BLaER1 (cell line): ENCODE data around the gene CFB.
"Not testable (repeated sequence)": the region's sequence is repeated elsewhere in the genome, so short reads cannot be mapped to it uniquely, and the experiment has no call there.

ENCODE experiments used
- H3K27ac ChIP-seq: shearing (Covaris generic); formaldehyde crosslinking; 2 replicates; pipeline ENCODE4 v1.8.1; 2022
- H3K27me3 ChIP-seq: shearing (Covaris generic); formaldehyde crosslinking; 2 replicates; pipeline ENCODE4 v1.8.1; 2022
- H3K36me3 ChIP-seq: shearing (Covaris generic); formaldehyde crosslinking; 2 replicates; pipeline ENCODE4 v1.8.1; 2022
- H3K4me1 ChIP-seq: shearing (Covaris generic); formaldehyde crosslinking; 2 replicates; pipeline ENCODE4 v1.8.1; 2022
- H3K4me2 ChIP-seq: shearing (Covaris generic); formaldehyde crosslinking; 2 replicates; pipeline ENCODE4 v1.8.1; 2022
- H3K4me3 ChIP-seq: shearing (Covaris generic); formaldehyde crosslinking; 2 replicates; pipeline ENCODE4 v1.8.1; 2022
- H3K9ac ChIP-seq: shearing (Covaris generic); formaldehyde crosslinking; 2 replicates; pipeline ENCODE4 v1.8.1; 2022
- H3K9me3 ChIP-seq: shearing (Covaris generic); formaldehyde crosslinking; 2 replicates; pipeline ENCODE4 v1.8.1; 2022
- H4K20me1 ChIP-seq: shearing (Covaris generic); formaldehyde crosslinking; 2 replicates; pipeline ENCODE4 v1.8.1; 2022
- Cebpa-rat ChIP-seq: shearing (Covaris generic); IDR thresholded peaks from 2 replicates; pipeline ENCODE4 v1.8.1; 2022

Gene CFB

DNA sequence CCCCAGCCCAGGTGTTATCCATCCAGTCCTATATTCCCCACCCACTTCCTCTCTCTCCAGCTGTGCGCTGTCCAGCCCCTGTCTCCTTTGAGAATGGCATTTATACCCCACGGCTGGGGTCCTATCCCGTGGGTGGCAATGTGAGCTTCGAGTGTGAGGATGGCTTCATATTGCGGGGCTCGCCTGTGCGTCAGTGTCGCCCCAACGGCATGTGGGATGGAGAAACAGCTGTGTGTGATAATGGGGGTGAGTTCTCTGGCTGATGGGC, 17.3 kb upstream of the CFB start:
- H4K20me1 ChIP-seq = no peaks in the 10 kb centered on the region
- no peaks in the 10 kb centered on the region for H3K4me1 ChIP-seq
- no peak overlapping the region for H3K27ac ChIP-seq
- H3K36me3 ChIP-seq = no peaks in the 10 kb centered on the region
- H3K27me3 ChIP-seq = no peaks in the 10 kb centered on the region
- H3K9ac ChIP-seq = no peak overlapping the region
- H3K4me3 ChIP-seq = no peak overlapping the region
- H3K9me3 ChIP-seq = no peaks in the 10 kb centered on the region
- no peak for TF ChIP-seq Cebpa-rat
- no peak overlapping the region for H3K4me2 ChIP-seq

DNA sequence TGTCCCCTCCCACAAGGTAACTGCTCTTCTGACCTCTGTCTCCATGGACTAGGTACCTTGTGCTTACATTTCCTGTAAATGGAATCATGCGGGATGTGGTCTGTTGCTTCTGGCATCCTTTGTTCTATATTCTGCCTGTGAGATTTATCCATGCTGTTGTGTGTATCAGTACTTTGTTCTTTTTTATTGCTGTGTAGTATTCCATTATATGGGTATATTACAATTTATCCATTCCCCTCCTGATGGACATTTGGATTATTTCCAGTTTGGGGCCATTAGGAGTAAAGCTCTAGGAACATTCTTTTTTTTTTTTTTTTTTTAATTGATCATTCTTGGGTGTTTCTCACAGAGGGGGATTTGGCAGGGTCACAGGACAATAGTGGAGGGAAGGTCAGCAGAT, 14.9 kb upstream of the CFB start:
- TF ChIP-seq Cebpa-rat = no peak
- no peak overlapping the region for H3K9ac ChIP-seq
- no peaks in the 10 kb centered on the region for H3K27me3 ChIP-seq
- no peak overlapping the region for H3K4me2 ChIP-seq
- no peaks in the 10 kb centered on the region for H3K36me3 ChIP-seq
- H3K9me3 ChIP-seq = no peaks in the 10 kb centered on the region
- no peaks in the 10 kb centered on the region for H4K20me1 ChIP-seq
- H3K4me1 ChIP-seq = peaks cover 2% of the 10 kb centered on the region
- H3K4me3 ChIP-seq = no peak overlapping the region
- H3K27ac ChIP-seq = no peak overlapping the region

DNA sequence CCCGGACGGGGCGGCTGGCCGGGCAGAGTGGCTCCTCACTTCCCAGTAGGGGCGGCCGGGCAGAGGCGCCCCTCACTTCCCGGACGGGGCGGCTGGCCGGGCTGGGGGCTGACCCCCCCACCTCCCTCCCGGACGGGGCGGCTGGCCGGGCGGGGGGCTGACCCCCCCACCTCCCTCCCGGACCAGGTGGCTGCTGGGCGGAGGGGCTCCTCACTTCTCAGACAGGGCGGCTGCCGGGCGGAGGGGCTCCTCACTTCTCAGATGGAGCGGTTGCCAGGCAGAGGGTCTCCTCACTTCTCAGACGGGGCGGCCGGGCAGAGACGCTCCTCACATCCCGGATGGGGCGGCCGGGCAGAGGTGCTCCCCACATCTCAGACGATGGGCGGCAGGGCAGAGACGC, 13.8 kb upstream of the CFB start:
- H3K27me3 ChIP-seq, H3K4me1 ChIP-seq, H3K36me3 ChIP-seq, H3K4me3 ChIP-seq, H3K9ac ChIP-seq, H4K20me1 ChIP-seq, H3K9me3 ChIP-seq, H3K4me2 ChIP-seq, H3K27ac ChIP-seq: not testable (repeated sequence)

DNA sequence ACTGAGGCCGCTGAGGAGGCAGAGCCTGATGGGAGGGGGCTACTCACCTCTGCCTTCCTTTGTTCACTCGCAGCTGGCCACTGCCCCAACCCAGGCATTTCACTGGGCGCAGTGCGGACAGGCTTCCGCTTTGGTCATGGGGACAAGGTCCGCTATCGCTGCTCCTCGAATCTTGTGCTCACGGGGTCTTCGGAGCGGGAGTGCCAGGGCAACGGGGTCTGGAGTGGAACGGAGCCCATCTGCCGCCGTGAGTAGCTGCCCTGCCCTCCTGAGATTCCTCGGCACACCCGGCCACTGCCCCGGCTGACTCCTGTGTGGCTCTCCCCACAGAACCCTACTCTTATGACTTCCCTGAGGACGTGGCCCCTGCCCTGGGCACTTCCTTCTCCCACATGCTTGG, 12.4 kb upstream of the CFB start:
- Histone ChIP-seq H3K36me3 (no peaks in the 10 kb centered on the region), H3K9me3 (no peaks in the 10 kb centered on the region), H3K4me3 (no peak overlapping the region), H3K27me3 (no peaks in the 10 kb centered on the region), H3K4me2 (no peak overlapping the region), H3K9ac (no peak overlapping the region), H4K20me1 (no peaks in the 10 kb centered on the region), H3K27ac (no peak overlapping the region), H3K4me1 (peaks cover 8% of the 10 kb centered on the region)
- TF ChIP-seq Cebpa-rat = no peak

DNA sequence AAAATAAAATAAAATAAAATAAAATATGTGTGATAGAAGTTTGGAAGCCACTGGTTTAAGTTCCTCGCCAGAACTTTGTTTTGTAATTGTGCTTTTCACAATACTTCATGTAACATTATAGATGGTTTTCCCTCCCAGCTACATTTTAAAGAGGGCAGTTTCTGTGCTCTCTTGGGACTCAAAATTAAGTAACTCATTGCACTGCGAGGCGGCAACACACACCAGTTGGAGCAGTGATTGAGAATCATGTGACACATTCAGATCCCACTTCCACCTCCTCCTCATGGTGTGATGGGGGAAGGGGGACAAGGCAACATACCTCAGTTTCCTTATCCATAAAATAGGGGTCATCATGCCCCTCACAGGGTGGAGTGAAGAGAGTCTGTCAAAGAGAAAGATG, 10.9 kb upstream of the CFB start:
- Histone ChIP-seq H4K20me1 (no peaks in the 10 kb centered on the region), H3K4me1 (peaks cover 14% of the 10 kb centered on the region), H3K27me3 (no peaks in the 10 kb centered on the region), H3K4me2 (no peak overlapping the region), H3K4me3 (no peak overlapping the region), H3K9ac (no peak overlapping the region), H3K36me3 (no peaks in the 10 kb centered on the region), H3K27ac (no peak overlapping the region), H3K9me3 (no peaks in the 10 kb centered on the region)
- TF ChIP-seq Cebpa-rat = no peak

DNA sequence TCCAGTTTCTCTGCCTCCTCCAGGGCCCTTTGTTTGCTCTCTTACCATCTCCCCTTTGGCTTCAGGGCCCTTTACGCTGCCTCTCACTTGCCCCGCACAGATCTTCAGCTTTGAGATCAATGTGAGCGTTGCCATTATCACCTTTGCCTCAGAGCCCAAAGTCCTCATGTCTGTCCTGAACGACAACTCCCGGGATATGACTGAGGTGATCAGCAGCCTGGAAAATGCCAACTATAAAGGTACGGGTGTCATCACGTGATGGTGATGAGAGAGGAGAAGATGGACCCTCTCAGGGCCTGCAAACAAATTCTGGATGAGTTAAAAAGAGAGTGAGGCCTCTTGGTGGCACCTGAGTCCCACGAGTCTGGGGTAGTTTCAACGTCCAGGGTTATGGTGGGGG, 10.1 kb upstream of the CFB start:
- H3K9ac ChIP-seq = no peak overlapping the region
- no peak overlapping the region for H3K4me3 ChIP-seq
- H3K4me1 ChIP-seq = peaks cover 23% of the 10 kb centered on the region
- no peaks in the 10 kb centered on the region for H3K27me3 ChIP-seq
- no peaks in the 10 kb centered on the region for H3K36me3 ChIP-seq
- no peaks in the 10 kb centered on the region for H3K9me3 ChIP-seq
- no peaks in the 10 kb centered on the region for H4K20me1 ChIP-seq
- no peak overlapping the region for H3K4me2 ChIP-seq
- TF ChIP-seq Cebpa-rat = no peak
- no peak overlapping the region for H3K27ac ChIP-seq

DNA sequence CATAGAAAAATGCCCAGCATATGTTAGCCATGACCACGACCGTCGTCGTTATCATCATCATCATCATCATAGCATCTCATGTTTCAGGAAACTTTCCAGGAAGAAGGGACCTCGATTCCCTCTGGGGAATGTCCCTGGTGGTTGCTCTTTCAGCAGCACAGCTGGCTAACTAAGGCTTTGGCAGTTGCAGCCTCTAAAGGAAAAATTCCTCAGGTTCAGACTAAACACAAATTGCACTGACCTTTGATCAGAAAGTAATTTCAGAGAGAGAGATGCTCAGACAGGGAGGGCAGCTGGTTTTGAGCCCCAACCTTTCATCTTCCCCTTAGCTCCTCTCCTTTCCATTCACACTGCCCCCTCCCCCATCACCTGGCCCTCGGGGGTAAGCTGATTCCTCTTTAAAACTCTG, 5.6 kb upstream of the CFB start:
- Histone ChIP-seq H3K27ac (peak overlapping the region; percentile 69), H4K20me1 (no peaks in the 10 kb centered on the region), H3K4me1 (peaks cover 30% of the 10 kb centered on the region), H3K9me3 (no peaks in the 10 kb centered on the region), H3K4me2 (peak overlapping the region; percentile 77), H3K36me3 (no peaks in the 10 kb centered on the region), H3K9ac (peak overlapping the region; percentile 60), H3K27me3 (no peaks in the 10 kb centered on the region), H3K4me3 (0 out of 2 replicates have a peak overlapping the region, but pooled peaks have one; percentile 3)
- no peak for TF ChIP-seq Cebpa-rat

DNA sequence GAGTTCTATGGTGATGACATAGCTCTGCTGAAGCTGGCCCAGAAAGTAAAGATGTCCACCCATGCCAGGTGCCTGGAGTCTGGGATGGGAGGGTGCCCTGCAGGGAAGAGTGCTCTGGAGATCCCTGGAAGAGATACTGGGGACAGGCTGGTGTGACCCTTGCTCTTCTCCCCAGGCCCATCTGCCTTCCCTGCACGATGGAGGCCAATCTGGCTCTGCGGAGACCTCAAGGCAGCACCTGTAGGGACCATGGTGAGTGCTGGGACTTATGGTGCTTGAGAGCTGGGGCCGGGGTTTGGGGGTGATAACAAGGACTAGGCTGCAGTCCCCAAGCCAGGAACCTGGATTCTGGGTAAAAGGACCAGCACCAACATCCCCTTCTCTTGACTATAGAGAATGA, 2.2 kb upstream of the CFB start:
- no peaks in the 10 kb centered on the region for H4K20me1 ChIP-seq
- H3K27me3 ChIP-seq = no peaks in the 10 kb centered on the region
- H3K36me3 ChIP-seq = no peaks in the 10 kb centered on the region
- no peak overlapping the region for H3K4me2 ChIP-seq
- TF ChIP-seq Cebpa-rat = no peak
- H3K9ac ChIP-seq = no peak overlapping the region
- H3K9me3 ChIP-seq = no peaks in the 10 kb centered on the region
- H3K4me1 ChIP-seq = peaks cover 22% of the 10 kb centered on the region
- no peak overlapping the region for H3K27ac ChIP-seq
- H3K4me3 ChIP-seq = no peak overlapping the region

DNA sequence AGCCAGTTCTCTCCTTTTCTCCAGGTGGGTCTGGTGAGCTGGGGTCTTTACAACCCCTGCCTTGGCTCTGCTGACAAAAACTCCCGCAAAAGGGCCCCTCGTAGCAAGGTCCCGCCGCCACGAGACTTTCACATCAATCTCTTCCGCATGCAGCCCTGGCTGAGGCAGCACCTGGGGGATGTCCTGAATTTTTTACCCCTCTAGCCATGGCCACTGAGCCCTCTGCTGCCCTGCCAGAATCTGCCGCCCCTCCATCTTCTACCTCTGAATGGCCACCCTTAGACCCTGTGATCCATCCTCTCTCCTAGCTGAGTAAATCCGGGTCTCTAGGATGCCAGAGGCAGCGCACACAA, 765 bp upstream of the CFB start:
- Histone ChIP-seq H3K36me3 (peaks cover 4% of the 10 kb centered on the region; the same call in 1 of the 2 replicates), H3K4me3 (no peak overlapping the region), H3K4me1 (peaks cover 14% of the 10 kb centered on the region), H3K4me2 (no peak overlapping the region), H4K20me1 (no peaks in the 10 kb centered on the region), H3K9me3 (no peaks in the 10 kb centered on the region), H3K27ac (no peak overlapping the region), H3K27me3 (no peaks in the 10 kb centered on the region), H3K9ac (no peak overlapping the region)
- TF ChIP-seq Cebpa-rat = no peak

DNA sequence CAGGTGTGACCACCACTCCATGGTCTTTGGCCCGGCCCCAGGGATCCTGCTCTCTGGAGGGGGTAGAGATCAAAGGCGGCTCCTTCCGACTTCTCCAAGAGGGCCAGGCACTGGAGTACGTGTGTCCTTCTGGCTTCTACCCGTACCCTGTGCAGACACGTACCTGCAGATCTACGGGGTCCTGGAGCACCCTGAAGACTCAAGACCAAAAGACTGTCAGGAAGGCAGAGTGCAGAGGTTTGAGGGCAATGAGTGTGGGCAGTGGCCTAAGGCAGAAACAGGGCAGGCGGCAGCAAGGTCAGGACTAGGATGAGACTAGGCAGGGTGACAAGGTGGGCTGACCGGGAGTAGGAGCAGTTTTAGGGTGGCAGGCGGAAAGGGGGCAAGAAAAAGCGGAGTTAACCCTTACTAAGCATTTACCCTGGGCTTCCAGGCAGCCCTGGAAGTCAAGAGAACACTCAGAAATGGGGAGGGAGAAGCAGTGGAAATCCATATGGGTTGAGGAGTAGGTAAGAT, 533 bp downstream of the CFB start:
- Histone ChIP-seq H3K36me3 (peaks cover 16% of the 10 kb centered on the region), H3K9me3 (no peaks in the 10 kb centered on the region), H3K27me3 (no peaks in the 10 kb centered on the region), H3K9ac (no peak overlapping the region), H3K4me1 (peaks cover 1% of the 10 kb centered on the region; the same call in 1 of the 2 replicates), H3K4me3 (no peak overlapping the region), H3K4me2 (no peak overlapping the region), H4K20me1 (no peaks in the 10 kb centered on the region), H3K27ac (no peak overlapping the region)
- TF ChIP-seq Cebpa-rat = no peak

DNA sequence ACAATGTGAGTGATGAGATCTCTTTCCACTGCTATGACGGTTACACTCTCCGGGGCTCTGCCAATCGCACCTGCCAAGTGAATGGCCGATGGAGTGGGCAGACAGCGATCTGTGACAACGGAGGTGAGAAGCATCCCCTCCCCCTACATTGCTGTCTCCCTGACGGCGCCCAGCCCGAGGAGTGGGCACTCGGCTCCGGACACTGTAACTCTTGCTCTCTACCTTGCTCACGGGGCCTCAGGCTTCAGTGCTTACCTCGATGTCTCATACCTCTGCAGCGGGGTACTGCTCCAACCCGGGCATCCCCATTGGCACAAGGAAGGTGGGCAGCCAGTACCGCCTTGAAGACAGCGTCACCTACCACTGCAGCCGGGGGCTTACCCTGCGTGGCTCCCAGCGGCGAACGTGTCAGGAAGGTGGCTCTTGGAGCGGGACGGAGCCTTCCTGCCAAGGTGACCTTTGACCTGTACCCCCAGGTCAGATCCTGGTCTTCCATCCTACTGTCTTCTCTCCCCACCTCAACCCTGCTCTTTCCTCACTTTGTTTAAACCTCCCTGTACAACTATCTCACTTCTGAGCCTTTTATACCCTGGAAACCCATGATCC, 1.3 kb downstream of the CFB start:
- Histone ChIP-seq H3K4me1 (no peaks in the 10 kb centered on the region), H3K9ac (no peak overlapping the region), H3K27ac (no peak overlapping the region), H3K9me3 (no peaks in the 10 kb centered on the region), H3K36me3 (peaks cover 24% of the 10 kb centered on the region), H3K4me2 (no peak overlapping the region), H3K4me3 (no peak overlapping the region), H3K27me3 (no peaks in the 10 kb centered on the region), H4K20me1 (no peaks in the 10 kb centered on the region)
- no peak for TF ChIP-seq Cebpa-rat
